NT2/D1 (cell line): ENCODE results near the gene AP2B1.

Experiments used
- SUZ12 ChIP-seq: IDR thresholded peaks from 2 replicates; pipeline ENCODE4 v1.6.1; 2011; ENCODE audit not compliant: insufficient read length, insufficient read depth; ENCODE audit errors: extremely low read depth
- YY1 ChIP-seq: IDR thresholded peaks from 2 replicates; pipeline ENCODE4 v1.6.1; 2011; ENCODE audit not compliant: insufficient read length, insufficient read depth
- ZNF274 ChIP-seq: IDR thresholded peaks from 2 replicates; pipeline ENCODE4 v1.6.1; 2011; ENCODE audit warnings: mild to moderate bottlenecking, low read depth, low read length

DNA sequence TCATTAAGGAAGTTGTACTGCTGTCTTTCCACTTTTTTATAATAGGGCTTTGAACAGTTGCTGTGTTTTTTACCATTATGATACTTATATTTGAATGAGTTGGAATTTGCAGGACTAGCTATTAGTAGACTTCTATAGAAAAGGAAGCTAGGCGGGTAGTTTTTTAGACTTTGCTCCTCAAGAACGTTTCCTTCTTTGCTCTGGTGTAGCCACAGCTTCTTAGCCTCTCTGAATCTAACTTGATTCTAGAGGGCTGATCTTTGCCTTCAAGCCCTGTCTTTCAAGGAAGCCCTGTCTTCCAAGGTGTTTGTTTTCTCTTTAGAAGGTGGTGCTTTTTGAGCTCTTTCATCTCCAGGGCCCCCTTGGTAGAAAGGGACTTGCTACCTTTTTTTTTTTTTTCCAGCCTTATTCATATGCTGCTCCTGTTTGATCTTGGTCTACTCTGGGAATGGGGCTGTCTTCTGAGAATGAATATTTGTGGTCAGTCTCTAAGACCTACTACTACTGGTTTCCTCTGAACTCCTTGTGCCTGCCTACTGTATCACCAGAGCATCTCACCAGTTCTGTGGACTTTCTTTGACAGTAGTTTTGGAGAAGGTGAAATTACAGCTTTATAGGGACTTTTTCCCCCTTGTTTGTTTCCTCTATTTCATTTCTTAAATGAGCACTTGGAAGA, 92.0 kb downstream of the AP2B1 start:
- TF ChIP-seq ZNF274, result no peak
- TF ChIP-seq YY1, result no peak
- no peak for TF ChIP-seq SUZ12
